ENCODE data around the gene CIITA. TPM values are rescaled to one million over a fixed set of nuclear protein-coding genes. Genes with fewer than 3 reads are reported as not detected.
"Not testable (repeated sequence)": the region's sequence is repeated elsewhere in the genome, so short reads cannot be mapped to it uniquely, and the experiment has no call there.

CIITA gene
- not detected for polyA plus RNA-seq (2013, experiment 1 of 4)
- not detected for polyA plus RNA-seq (2013, experiment 2 of 4)
- polyA plus RNA-seq (2013, experiment 3 of 4): not detected
- not detected for polyA plus RNA-seq (2013, experiment 4 of 4)

- Histone ChIP-seq H3K4me1 (ENCODE audit: control insufficient read depth, insufficient read depth, low read length) (peaks cover 9% of the 10 kb centered on the region), H3K27ac (ENCODE audit: insufficient read depth, low read depth, low read length, poor library complexity, severe bottlenecking) (no peak within 1 kb of the TSS), H3K4me3 (ENCODE audit: insufficient read depth, low read depth, low read length) (no peak within 1 kb of the TSS), H3K36me3 (ENCODE audit: control insufficient read depth, insufficient read depth, low read length) (no peaks in the 10 kb centered on the region), H3K9me3 (ENCODE audit: control insufficient read depth, low read length) (no peaks in the 10 kb centered on the region), H3K27me3 (ENCODE audit: control insufficient read depth, insufficient read depth, low read length, poor library complexity, severe bottlenecking) (peaks cover 45% of the 10 kb centered on the region)
- 70 to 72% methylated on average over 9 of the region's 9 CpGs for WGBS, 2 experiments
Observed at GRCh38 chr16:10876799-10877341, at the start of gene CIITA. Gene CIITA (plus strand): TSS chr16:10877202. CDS start chr16:10877331, 129 bp downstream.

- no peaks in the 10 kb centered on the region for H3K27me3 ChIP-seq (ENCODE audit: control insufficient read depth, insufficient read depth, low read length, poor library complexity, severe bottlenecking)
- no peak overlapping the region for H3K27ac ChIP-seq (ENCODE audit: insufficient read depth, low read depth, low read length, poor library complexity, severe bottlenecking)
- H3K4me3 ChIP-seq (ENCODE audit: insufficient read depth, low read depth, low read length): no peak overlapping the region
- no peaks in the 10 kb centered on the region for H3K4me1 ChIP-seq (ENCODE audit: control insufficient read depth, insufficient read depth, low read length)
- 90 to 91% methylated on average over 11 of the region's 11 CpGs for WGBS, 2 experiments
- no peaks in the 10 kb centered on the region for H3K36me3 ChIP-seq (ENCODE audit: control insufficient read depth, insufficient read depth, low read length)
- H3K9me3 ChIP-seq (ENCODE audit: control insufficient read depth, low read length): no peaks in the 10 kb centered on the region
Observed at GRCh38 chr16:10827691-10828341, 49.2 kb upstream of the CIITA start.

GRCh38 chr16:10828851-10829366, 48.1 kb upstream of the CIITA start:
- no peak overlapping the region for H3K4me3 ChIP-seq (ENCODE audit: insufficient read depth, low read depth, low read length)
- H3K27ac ChIP-seq (ENCODE audit: insufficient read depth, low read depth, low read length, poor library complexity, severe bottlenecking): no peak overlapping the region
- no peaks in the 10 kb centered on the region for H3K27me3 ChIP-seq (ENCODE audit: control insufficient read depth, insufficient read depth, low read length, poor library complexity, severe bottlenecking)
- H3K36me3 ChIP-seq (ENCODE audit: control insufficient read depth, insufficient read depth, low read length): no peaks in the 10 kb centered on the region
- H3K4me1 ChIP-seq (ENCODE audit: control insufficient read depth, insufficient read depth, low read length): no peaks in the 10 kb centered on the region
- 90 to 92% methylated on average over 17 of the region's 17 CpGs for WGBS, 2 experiments
- no peaks in the 10 kb centered on the region for H3K9me3 ChIP-seq (ENCODE audit: control insufficient read depth, low read length)

GRCh38 chr16:10829390-10830098, 47.5 kb upstream of the CIITA start:
- 92 to 94% methylated on average over 13 to 16 of the region's 18 CpGs for WGBS, 2 experiments
- not testable (repeated sequence) for H3K4me1 ChIP-seq (ENCODE audit: control insufficient read depth, insufficient read depth, low read length); H3K27me3 ChIP-seq (ENCODE audit: control insufficient read depth, insufficient read depth, low read length, poor library complexity, severe bottlenecking); H3K36me3 ChIP-seq (ENCODE audit: control insufficient read depth, insufficient read depth, low read length); H3K27ac ChIP-seq (ENCODE audit: insufficient read depth, low read depth, low read length, poor library complexity, severe bottlenecking); H3K4me3 ChIP-seq (ENCODE audit: insufficient read depth, low read depth, low read length); H3K9me3 ChIP-seq (ENCODE audit: control insufficient read depth, low read length)

GRCh38 chr16:10830240-10830639, 46.8 kb upstream of the CIITA start:
- not testable (repeated sequence) for H3K9me3 ChIP-seq (ENCODE audit: control insufficient read depth, low read length); H3K27ac ChIP-seq (ENCODE audit: insufficient read depth, low read depth, low read length, poor library complexity, severe bottlenecking); H3K4me3 ChIP-seq (ENCODE audit: insufficient read depth, low read depth, low read length); H3K36me3 ChIP-seq (ENCODE audit: control insufficient read depth, insufficient read depth, low read length); H3K4me1 ChIP-seq (ENCODE audit: control insufficient read depth, insufficient read depth, low read length); H3K27me3 ChIP-seq (ENCODE audit: control insufficient read depth, insufficient read depth, low read length, poor library complexity, severe bottlenecking)

- H3K9me3 ChIP-seq (ENCODE audit: control insufficient read depth, low read length): no peaks in the 10 kb centered on the region
- no peaks in the 10 kb centered on the region for H3K4me1 ChIP-seq (ENCODE audit: control insufficient read depth, insufficient read depth, low read length)
- H3K27ac ChIP-seq (ENCODE audit: insufficient read depth, low read depth, low read length, poor library complexity, severe bottlenecking): no peak overlapping the region
- whole genome bisulfite sequencing, 2 experiments: 91 to 93% methylated on average over 10 of the region's 10 CpGs
- no peaks in the 10 kb centered on the region for H3K36me3 ChIP-seq (ENCODE audit: control insufficient read depth, insufficient read depth, low read length)
- H3K27me3 ChIP-seq (ENCODE audit: control insufficient read depth, insufficient read depth, low read length, poor library complexity, severe bottlenecking): no peaks in the 10 kb centered on the region
- no peak overlapping the region for H3K4me3 ChIP-seq (ENCODE audit: insufficient read depth, low read depth, low read length)
Observed at GRCh38 chr16:10831894-10832886, 44.8 kb upstream of the CIITA start.

GRCh38 chr16:10833271-10833670, 43.7 kb upstream of the CIITA start:
- WGBS, 2 experiments: 93 to 95% methylated on average over 5 of the region's 5 CpGs
- no peaks in the 10 kb centered on the region for H3K27me3 ChIP-seq (ENCODE audit: control insufficient read depth, insufficient read depth, low read length, poor library complexity, severe bottlenecking)
- H3K36me3 ChIP-seq (ENCODE audit: control insufficient read depth, insufficient read depth, low read length): no peaks in the 10 kb centered on the region
- no peak overlapping the region for H3K4me3 ChIP-seq (ENCODE audit: insufficient read depth, low read depth, low read length)
- no peaks in the 10 kb centered on the region for H3K4me1 ChIP-seq (ENCODE audit: control insufficient read depth, insufficient read depth, low read length)
- no peak overlapping the region for H3K27ac ChIP-seq (ENCODE audit: insufficient read depth, low read depth, low read length, poor library complexity, severe bottlenecking)
- no peaks in the 10 kb centered on the region for H3K9me3 ChIP-seq (ENCODE audit: control insufficient read depth, low read length)

GRCh38 chr16:10834130-10834529, 42.9 kb upstream of the CIITA start:
- WGBS, 2 experiments: 91 to 92% methylated on average over 10 of the region's 10 CpGs
- H3K27me3 ChIP-seq (ENCODE audit: control insufficient read depth, insufficient read depth, low read length, poor library complexity, severe bottlenecking): no peaks in the 10 kb centered on the region
- no peaks in the 10 kb centered on the region for H3K9me3 ChIP-seq (ENCODE audit: control insufficient read depth, low read length)

GRCh38 chr16:10834766-10835165, 42.2 kb upstream of the CIITA start:
- 86 to 91% methylated on average over 1 of the region's 1 CpG for WGBS, 2 experiments
- Histone ChIP-seq H3K9me3 (ENCODE audit: control insufficient read depth, low read length) (no peaks in the 10 kb centered on the region), H3K36me3 (ENCODE audit: control insufficient read depth, insufficient read depth, low read length) (no peaks in the 10 kb centered on the region), H3K4me3 (ENCODE audit: insufficient read depth, low read depth, low read length) (no peak overlapping the region), H3K27me3 (ENCODE audit: control insufficient read depth, insufficient read depth, low read length, poor library complexity, severe bottlenecking) (no peaks in the 10 kb centered on the region), H3K4me1 (ENCODE audit: control insufficient read depth, insufficient read depth, low read length) (no peaks in the 10 kb centered on the region), H3K27ac (ENCODE audit: insufficient read depth, low read depth, low read length, poor library complexity, severe bottlenecking) (no peak overlapping the region)

More at GRCh38 chr16:10834130-10834529, 42.9 kb upstream of the CIITA start:
- Histone ChIP-seq H3K27ac (ENCODE audit: insufficient read depth, low read depth, low read length, poor library complexity, severe bottlenecking) (no peak overlapping the region), H3K4me3 (ENCODE audit: insufficient read depth, low read depth, low read length) (no peak overlapping the region), H3K36me3 (ENCODE audit: control insufficient read depth, insufficient read depth, low read length) (no peaks in the 10 kb centered on the region), H3K4me1 (ENCODE audit: control insufficient read depth, insufficient read depth, low read length) (no peaks in the 10 kb centered on the region)

All from ectodermal cell (in vitro differentiated cells).